Adrenal gland (tissue), 5 donors: Measurements from ENCODE around the gene DGCR6L.

Experiments
- CTCF ChIP-seq, 6 experiments: fragments of 450-650 bp in 4 of 6; fragments of 200-600 bp in 2 of 6; sonication (generic) in 1 of 6; IDR thresholded peaks; 1 replicate in 5 of 6; 2 replicates in 1 of 6; pipeline versions ENCODE4 v1.5.1 to v1.8.0; 2016 to 2021; ENCODE audit warnings: antibody characterized with exemption in 6 of 6, mild to moderate bottlenecking in 2 of 6, moderate library complexity in 1 of 6
- POLR2A ChIP-seq, 2 donors: fragments of 450-650 bp; IDR thresholded peaks; one replicate each; pipeline ENCODE4 v1.6.1; 2017; ENCODE audit warnings: antibody characterized with exemption in 2 of 2, mild to moderate bottlenecking in 2 of 2, moderate library complexity in 1 of 2
- donor health status: DM: no; HTN: no; CAD: no.

DNA sequence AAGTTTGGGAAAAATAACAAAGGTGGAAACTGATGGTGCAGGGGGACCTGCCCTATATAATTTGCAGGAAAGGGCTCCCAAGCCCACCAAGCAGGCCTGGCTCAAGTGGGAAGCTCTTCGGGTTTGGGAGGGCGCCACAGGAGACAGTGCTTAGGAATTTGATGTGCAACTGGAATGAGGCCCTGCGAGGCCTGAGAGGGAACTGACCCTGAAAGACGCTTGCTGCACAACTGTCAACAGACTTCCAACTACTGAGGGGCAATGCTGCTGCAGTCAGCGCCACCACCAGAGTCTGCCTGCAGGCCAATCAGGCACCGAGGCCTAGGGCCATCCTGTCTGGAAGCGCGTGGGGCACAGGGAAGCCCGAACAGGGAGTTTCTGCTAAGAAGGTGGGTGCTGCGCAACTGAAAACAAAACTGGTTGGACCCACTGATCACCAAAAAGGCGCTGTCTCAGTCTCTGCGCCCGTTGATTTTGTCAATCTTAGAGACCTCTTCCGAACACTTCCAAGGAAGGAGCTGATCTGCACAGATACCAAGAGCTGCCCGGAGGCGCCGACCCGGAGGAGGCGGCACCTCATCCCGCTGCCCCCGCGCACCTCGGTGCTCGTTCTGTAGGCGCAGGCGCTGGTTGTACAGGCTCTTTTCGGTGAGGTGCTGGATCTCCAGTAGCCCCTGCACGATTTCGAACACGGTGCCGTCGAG is 667 bp downstream of the DGCR6L start:
- TF ChIP-seq CTCF (IDR thresholded peaks at IDR 0.05), result no peak
- no peak for TF ChIP-seq POLR2A (IDR thresholded peaks at IDR 0.05)
